Natural killer cell (primary cell): ENCODE results near the gene FLT1. TPM values are rescaled to one million over a fixed set of nuclear protein-coding genes. Genes with fewer than 3 reads are reported as not detected.

Source experiments
- ATAC-seq, 3 donors: fragments of 150-1000 bp in 2 of 3; fragments of 200-7000 bp in 1 of 3; cut with Tn5 transposase; 1 replicate in 1 of 3; 2 replicates in 2 of 3; pipeline ENCODE4 v1.10.0; 2021; ENCODE audit warnings: mild to moderate bottlenecking in 2 of 3, moderate library complexity in 2 of 3
- DNase-seq, 2 donors: peaks; one replicate each; pipeline versions ENCODE4 v3.0.0 to v3.0.0-alpha.2; 2013 to 2021; ENCODE audit warnings: mixed read lengths in 1 of 2
- H3K27ac ChIP-seq: one replicate; pipeline ENCODE4 v1.5.1; 2013; ENCODE audit warnings: mild to moderate bottlenecking, low read length
- H3K27me3 ChIP-seq: one replicate; pipeline ENCODE4 v1.6.1; 2013; ENCODE audit warnings: low read length; ENCODE audit not compliant: control insufficient read depth, insufficient read depth
- H3K36me3 ChIP-seq: one replicate; pipeline ENCODE4 v1.6.1; 2013; ENCODE audit warnings: low read length; ENCODE audit not compliant: control insufficient read depth, insufficient read depth
- H3K4me1 ChIP-seq: one replicate; pipeline ENCODE4 v1.6.1; 2013; ENCODE audit warnings: low read length; ENCODE audit not compliant: control insufficient read depth, insufficient read depth
- H3K4me3 ChIP-seq: one replicate; pipeline ENCODE4 v1.5.1; 2013; ENCODE audit warnings: low read length
- H3K9me3 ChIP-seq: one replicate; pipeline ENCODE4 v1.6.1; 2013; ENCODE audit warnings: low read length; ENCODE audit not compliant: control insufficient read depth, insufficient read depth
- H3K27ac Mint-ChIP-seq, 2 donors: one replicate each; pipeline ENCODE4 v1.8.0; 2022; ENCODE audit warnings: mild to moderate bottlenecking in 2 of 2, mixed read lengths in 2 of 2, moderate library complexity in 1 of 2
- H3K27me3 Mint-ChIP-seq, 2 donors: one replicate each; pipeline ENCODE4 v1.8.0; 2022; ENCODE audit warnings: low read depth in 2 of 2, mixed read lengths in 2 of 2
- H3K36me3 Mint-ChIP-seq: one replicate; pipeline ENCODE4 v1.8.0; 2022; ENCODE audit warnings: mixed read lengths
- H3K4me1 Mint-ChIP-seq, 2 donors: one replicate each; pipeline ENCODE4 v1.8.0; 2022; ENCODE audit warnings: mixed read lengths in 2 of 2
- H3K4me3 Mint-ChIP-seq: one replicate; pipeline ENCODE4 v1.8.0; 2022; ENCODE audit warnings: mild to moderate bottlenecking, moderate library complexity, mixed read lengths
- H3K9me3 Mint-ChIP-seq, 2 donors: one replicate each; pipeline ENCODE4 v1.8.0; 2022; ENCODE audit warnings: mixed read lengths in 2 of 2
- WGBS: methylation state at CpG from one replicate; pipeline ENCODE4 v1.1.7; 2013; ENCODE audit warnings: missing lambda C conversion rate; ENCODE audit not compliant: insufficient coverage; 5-methylcytosine and 5-hydroxymethylcytosine counted together
- intact Hi-C: fragments of 100-400 bp; cut with micrococcal nuclease; formaldehyde crosslinking; loops from one replicate; pipeline ENCODE4 v1.14.2; 2022
- total RNA-seq, 4 donors: library from RNA; stranded (reverse); fragments of 120-200 nt in 1 of 4; gene quantifications; one replicate each; pipeline versions ENCODE4 v1.2.3 to v1.2.4, GENCODE V29; 2013 to 2022
- TF ChIP-seq, protein P1 (sequence below): fragments of 200-600 bp; IDR thresholded peaks from one replicate; pipeline ENCODE4 v1.8.0; 2022; ENCODE audit warnings: antibody characterized with exemption

Gene FLT1
- total RNA-seq, 3 donors from 2014 or later (not counting 1 experiment from before 2014, with no cell fraction given), result 0.05 to 0.43 (median 0.07) TPM

GRCh38 chr13:28411831-28412353 lies 83.0 kb downstream of the FLT1 start:
- intact Hi-C loops, result no loop called here
- H3K36me3 Mint-ChIP-seq, result no peaks in the 10 kb centered on the region

GRCh38 chr13:28410096-28410495 lies 84.8 kb downstream of the FLT1 start:
- no peaks in the 10 kb centered on the region for H3K27me3 ChIP-seq
- intact Hi-C loops, result no loop called here
- ATAC-seq, result no peak
- peaks cover 12% of the 10 kb centered on the region for H3K4me1 ChIP-seq
- Mint-ChIP-seq H3K4me1 (peaks cover 21 to 27% of the 10 kb centered on the region in 2 donors), H3K9me3 (no peaks in the 10 kb centered on the region), H3K27me3 (peaks cover 5 to 8% of the 10 kb centered on the region in 2 donors), H3K4me3 (no peak overlapping the region), H3K36me3 (no peaks in the 10 kb centered on the region), H3K27ac (no peak overlapping the region)
- no peak overlapping the region for H3K4me3 ChIP-seq
- TF ChIP-seq, protein P1, sequence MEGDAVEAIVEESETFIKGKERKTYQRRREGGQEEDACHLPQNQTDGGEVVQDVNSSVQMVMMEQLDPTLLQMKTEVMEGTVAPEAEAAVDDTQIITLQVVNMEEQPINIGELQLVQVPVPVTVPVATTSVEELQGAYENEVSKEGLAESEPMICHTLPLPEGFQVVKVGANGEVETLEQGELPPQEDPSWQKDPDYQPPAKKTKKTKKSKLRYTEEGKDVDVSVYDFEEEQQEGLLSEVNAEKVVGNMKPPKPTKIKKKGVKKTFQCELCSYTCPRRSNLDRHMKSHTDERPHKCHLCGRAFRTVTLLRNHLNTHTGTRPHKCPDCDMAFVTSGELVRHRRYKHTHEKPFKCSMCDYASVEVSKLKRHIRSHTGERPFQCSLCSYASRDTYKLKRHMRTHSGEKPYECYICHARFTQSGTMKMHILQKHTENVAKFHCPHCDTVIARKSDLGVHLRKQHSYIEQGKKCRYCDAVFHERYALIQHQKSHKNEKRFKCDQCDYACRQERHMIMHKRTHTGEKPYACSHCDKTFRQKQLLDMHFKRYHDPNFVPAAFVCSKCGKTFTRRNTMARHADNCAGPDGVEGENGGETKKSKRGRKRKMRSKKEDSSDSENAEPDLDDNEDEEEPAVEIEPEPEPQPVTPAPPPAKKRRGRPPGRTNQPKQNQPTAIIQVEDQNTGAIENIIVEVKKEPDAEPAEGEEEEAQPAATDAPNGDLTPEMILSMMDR, result no peak
- no peaks in the 10 kb centered on the region for H3K9me3 ChIP-seq
- WGBS, result 15% methylated on average over 2 of the region's 2 CpGs
- no peaks in the 10 kb centered on the region for H3K36me3 ChIP-seq
- no peak for DNase-seq
- H3K27ac ChIP-seq, result no peak overlapping the region

More at GRCh38 chr13:28411831-28412353, 83.0 kb downstream of the FLT1 start:
- H3K4me3 ChIP-seq, result no peak overlapping the region
- H3K4me3 Mint-ChIP-seq, result no peak overlapping the region
- H3K27ac ChIP-seq, result no peak overlapping the region
- peaks cover 0 to 5% of the 10 kb centered on the region in 2 donors for H3K27me3 Mint-ChIP-seq
- no peaks in the 10 kb centered on the region for H3K9me3 ChIP-seq
- H3K4me1 Mint-ChIP-seq, result peaks cover 30 to 37% of the 10 kb centered on the region in 2 donors
- no peak overlapping the region for H3K27ac Mint-ChIP-seq
- H3K4me1 ChIP-seq, result peaks cover 12% of the 10 kb centered on the region
- no peak for ATAC-seq
- TF ChIP-seq, protein P1, result no peak
- no peaks in the 10 kb centered on the region for H3K27me3 ChIP-seq
- WGBS, result 47% methylated on average over 5 of the region's 5 CpGs
- no peaks in the 10 kb centered on the region for H3K9me3 Mint-ChIP-seq
- no peaks in the 10 kb centered on the region for H3K36me3 ChIP-seq
- DNase-seq, result no peak

GRCh38 chr13:28409648-28410047 lies 85.3 kb downstream of the FLT1 start:
- Histone ChIP-seq H3K27me3 (no peaks in the 10 kb centered on the region), H3K9me3 (no peaks in the 10 kb centered on the region), H3K36me3 (no peaks in the 10 kb centered on the region), H3K4me1 (peaks cover 12% of the 10 kb centered on the region), H3K4me3 (no peak overlapping the region), H3K27ac (no peak overlapping the region)
- H3K27me3 Mint-ChIP-seq, result peaks cover 5 to 8% of the 10 kb centered on the region in 2 donors
- no peaks in the 10 kb centered on the region for H3K36me3 Mint-ChIP-seq
- H3K27ac Mint-ChIP-seq, result no peak overlapping the region
- TF ChIP-seq, protein P1, result no peak
- no peak for ATAC-seq
- intact Hi-C loops, result no loop called here
- H3K4me1 Mint-ChIP-seq, result peaks cover 21 to 27% of the 10 kb centered on the region in 2 donors
- H3K9me3 Mint-ChIP-seq, result no peaks in the 10 kb centered on the region
- peak overlapping the region; percentile 18 for H3K4me3 Mint-ChIP-seq
- no peak for DNase-seq

DNA sequence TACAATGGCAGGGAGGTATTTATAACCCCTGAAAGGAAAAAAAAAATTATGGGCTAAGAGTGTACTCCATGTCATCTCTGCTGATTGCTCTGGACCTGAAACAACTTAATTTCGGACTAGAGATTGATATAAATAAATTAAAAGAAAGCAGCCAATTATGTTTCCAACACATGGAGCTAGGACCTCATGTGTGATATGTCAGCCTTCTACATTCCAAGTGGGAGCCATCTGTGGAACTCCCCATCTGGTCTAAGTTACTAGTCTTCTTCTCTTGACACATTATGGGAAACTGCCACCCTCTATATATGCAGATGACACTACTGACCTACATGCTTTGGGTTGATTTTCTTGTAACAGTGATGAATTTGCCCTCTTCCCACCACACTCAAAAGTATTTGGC lies 86.1 kb downstream of the FLT1 start:
- Histone ChIP-seq H3K27me3 (no peaks in the 10 kb centered on the region), H3K27ac (no peak overlapping the region), H3K36me3 (no peaks in the 10 kb centered on the region), H3K9me3 (no peaks in the 10 kb centered on the region), H3K4me3 (no peak overlapping the region), H3K4me1 (peaks cover 12% of the 10 kb centered on the region)
- TF ChIP-seq, protein P1, result no peak
- Mint-ChIP-seq H3K4me3 (peak overlapping the region; percentile 75), H3K9me3 (no peaks in the 10 kb centered on the region), H3K36me3 (no peaks in the 10 kb centered on the region), H3K27me3 (peaks cover 5 to 8% of the 10 kb centered on the region in 2 donors), H3K4me1 (peaks cover 21 to 27% of the 10 kb centered on the region in 2 donors), H3K27ac (peak overlapping the region in 1 of 2 donors; percentile 25)
- WGBS, result 67% methylated on average over 1 of the region's 1 CpG
- no peak for DNase-seq
- ATAC-seq, result no peak
- intact Hi-C loops, result no loop called here
